ENCODE measurements around the gene SNED1.
"Not testable (repeated sequence)": the region's sequence is repeated elsewhere in the genome, so short reads cannot be mapped to it uniquely, and the experiment has no call there.

The SNED1 gene

DNA sequence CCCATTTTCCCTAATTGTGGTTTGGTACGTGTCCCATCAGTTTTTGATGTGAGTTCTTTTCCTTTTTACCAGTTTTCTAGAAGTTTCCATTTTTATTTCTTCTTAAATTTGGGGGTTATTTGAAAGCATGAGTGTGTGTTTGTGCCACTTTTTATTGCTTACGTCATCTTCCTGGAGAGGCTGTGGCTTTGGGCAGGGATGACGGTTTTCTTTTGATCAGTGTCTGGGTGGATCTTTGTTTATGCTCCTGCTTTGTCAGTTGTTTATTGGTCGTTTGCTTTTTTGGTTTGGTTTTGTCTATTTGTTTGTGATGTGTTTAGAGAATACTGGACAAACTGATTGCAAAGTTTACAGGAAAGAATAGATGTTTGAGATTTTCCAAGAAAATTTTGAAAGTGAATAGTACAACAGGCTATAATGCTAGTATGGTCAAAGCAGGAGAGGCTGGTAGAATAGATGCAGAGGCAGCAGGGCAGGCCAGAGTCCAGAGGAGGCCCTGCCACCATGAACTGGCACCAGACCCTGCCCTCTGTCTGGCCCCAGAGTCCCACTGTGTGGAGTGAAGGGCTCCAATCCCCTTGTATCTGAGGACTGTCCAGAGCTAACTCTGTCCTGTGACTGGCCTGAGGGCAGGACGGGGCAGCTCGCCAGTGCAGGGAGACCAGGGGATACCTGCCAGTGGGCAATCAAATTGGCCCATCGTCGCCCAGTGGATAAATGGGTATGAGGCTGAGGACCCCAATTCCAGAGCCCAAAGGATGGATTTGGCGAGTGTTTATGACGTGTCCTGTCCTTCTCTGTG lies 23.4 kb upstream of the SNED1 start:
- H3K79me2 ChIP-seq (ENCODE audit: control insufficient read depth, low read length): no peaks in the 10 kb centered on the region
- H3K27ac ChIP-seq (ENCODE audit: low read depth, low read length): no peak overlapping the region
- no peaks in the 10 kb centered on the region for H3K4me1 ChIP-seq (ENCODE audit: control insufficient read depth, low read length)
- TF ChIP-seq EZH2phosphoT487 (IDR thresholded peaks at IDR 0.05; ENCODE audit: borderline replicate concordance, low read length): no peak
- TF ChIP-seq, protein P1, sequence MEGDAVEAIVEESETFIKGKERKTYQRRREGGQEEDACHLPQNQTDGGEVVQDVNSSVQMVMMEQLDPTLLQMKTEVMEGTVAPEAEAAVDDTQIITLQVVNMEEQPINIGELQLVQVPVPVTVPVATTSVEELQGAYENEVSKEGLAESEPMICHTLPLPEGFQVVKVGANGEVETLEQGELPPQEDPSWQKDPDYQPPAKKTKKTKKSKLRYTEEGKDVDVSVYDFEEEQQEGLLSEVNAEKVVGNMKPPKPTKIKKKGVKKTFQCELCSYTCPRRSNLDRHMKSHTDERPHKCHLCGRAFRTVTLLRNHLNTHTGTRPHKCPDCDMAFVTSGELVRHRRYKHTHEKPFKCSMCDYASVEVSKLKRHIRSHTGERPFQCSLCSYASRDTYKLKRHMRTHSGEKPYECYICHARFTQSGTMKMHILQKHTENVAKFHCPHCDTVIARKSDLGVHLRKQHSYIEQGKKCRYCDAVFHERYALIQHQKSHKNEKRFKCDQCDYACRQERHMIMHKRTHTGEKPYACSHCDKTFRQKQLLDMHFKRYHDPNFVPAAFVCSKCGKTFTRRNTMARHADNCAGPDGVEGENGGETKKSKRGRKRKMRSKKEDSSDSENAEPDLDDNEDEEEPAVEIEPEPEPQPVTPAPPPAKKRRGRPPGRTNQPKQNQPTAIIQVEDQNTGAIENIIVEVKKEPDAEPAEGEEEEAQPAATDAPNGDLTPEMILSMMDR (IDR thresholded peaks at IDR 0.05; ENCODE audit: low read depth, low read length, poor library complexity, severe bottlenecking): no peak
- H3K9me2 ChIP-seq (replicated peaks; ENCODE audit: control insufficient read depth, low read length): no peaks in the 10 kb centered on the region
- no peak overlapping the region for H3K4me3 ChIP-seq (ENCODE audit: low read length)
- H3K36me3 ChIP-seq (ENCODE audit: control insufficient read depth, low read length): no peaks in the 10 kb centered on the region
- no peaks in the 10 kb centered on the region for H3K9me3 ChIP-seq (ENCODE audit: control insufficient read depth, insufficient read depth, low read length)
- H3K27me3 ChIP-seq (ENCODE audit: control insufficient read depth, low read length): no peaks in the 10 kb centered on the region; the same call in 1 of the 2 replicates
- H3K4me2 ChIP-seq (ENCODE audit: low read length): no peak overlapping the region
- H4K20me1 ChIP-seq (ENCODE audit: control insufficient read depth, insufficient read depth, low read depth, low read length): no peaks in the 10 kb centered on the region
- no peaks in the 10 kb centered on the region for H3F3A ChIP-seq (ENCODE audit: control insufficient read depth, insufficient read depth)

DNA sequence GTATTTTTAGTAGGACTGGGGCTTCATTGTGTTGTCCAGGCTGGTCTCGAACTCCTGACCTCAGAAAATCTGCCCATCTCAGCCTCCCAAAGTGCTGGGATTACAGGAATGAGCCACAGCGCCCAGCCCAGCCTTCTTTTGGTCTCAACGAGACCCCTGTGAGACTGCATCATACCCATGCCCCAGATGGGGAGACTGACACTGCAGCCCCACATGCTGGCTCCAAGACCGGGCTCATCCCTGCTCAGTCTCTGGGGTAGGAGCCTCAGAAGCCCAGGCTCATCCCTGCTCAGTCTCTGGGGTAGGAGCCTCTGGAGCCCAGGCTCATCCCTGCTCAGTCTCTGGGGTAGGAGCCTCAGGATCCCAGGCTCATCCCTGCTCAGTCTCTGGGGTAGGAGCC lies 22.5 kb upstream of the SNED1 start:
- H4K20me1 ChIP-seq (ENCODE audit: control insufficient read depth, insufficient read depth, low read depth, low read length); H3K9me3 ChIP-seq (ENCODE audit: control insufficient read depth, insufficient read depth, low read length); H3K27ac ChIP-seq (ENCODE audit: low read depth, low read length); H3K79me2 ChIP-seq (ENCODE audit: control insufficient read depth, low read length); H3K4me2 ChIP-seq (ENCODE audit: low read length); H3K27me3 ChIP-seq (ENCODE audit: control insufficient read depth, low read length); H3K4me1 ChIP-seq (ENCODE audit: control insufficient read depth, low read length); H3K36me3 ChIP-seq (ENCODE audit: control insufficient read depth, low read length); H3K9me2 ChIP-seq (replicated peaks; ENCODE audit: control insufficient read depth, low read length); H3K4me3 ChIP-seq (ENCODE audit: low read length); H3F3A ChIP-seq (ENCODE audit: control insufficient read depth, insufficient read depth): not testable (repeated sequence)

DNA sequence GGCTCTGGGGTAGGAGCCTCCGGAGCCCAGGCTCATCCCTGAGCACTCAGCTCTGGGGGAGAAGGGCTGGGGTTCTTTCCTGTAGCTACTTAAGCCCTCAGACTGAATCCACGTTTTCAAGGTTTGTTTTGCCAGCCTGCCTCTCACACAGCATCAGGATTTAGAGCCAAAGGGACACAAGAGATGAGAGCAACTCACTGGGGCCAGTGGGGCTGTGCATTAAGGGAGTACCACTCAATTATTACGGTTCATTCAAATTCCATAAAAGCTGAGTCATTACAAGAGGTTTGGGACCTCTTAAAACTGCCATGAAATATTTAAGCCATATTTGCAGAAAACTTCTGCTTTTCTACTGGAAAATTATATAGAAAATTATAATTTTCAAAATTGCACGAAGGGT lies 17.1 kb upstream of the SNED1 start:
- Histone ChIP-seq H3K9me3 (ENCODE audit: control insufficient read depth, insufficient read depth, low read length) (no peaks in the 10 kb centered on the region), H3F3A (ENCODE audit: control insufficient read depth, insufficient read depth) (no peaks in the 10 kb centered on the region), H3K36me3 (ENCODE audit: control insufficient read depth, low read length) (no peaks in the 10 kb centered on the region), H3K27ac (ENCODE audit: low read depth, low read length) (no peak overlapping the region), H3K79me2 (ENCODE audit: control insufficient read depth, low read length) (no peaks in the 10 kb centered on the region), H3K4me1 (ENCODE audit: control insufficient read depth, low read length) (no peaks in the 10 kb centered on the region), H3K4me2 (ENCODE audit: low read length) (no peak overlapping the region), H4K20me1 (ENCODE audit: control insufficient read depth, insufficient read depth, low read depth, low read length) (no peaks in the 10 kb centered on the region), H3K9me2 (replicated peaks; ENCODE audit: control insufficient read depth, low read length) (no peaks in the 10 kb centered on the region), H3K4me3 (ENCODE audit: low read length) (no peak overlapping the region), H3K27me3 (ENCODE audit: control insufficient read depth, low read length) (peaks cover 8% of the 10 kb centered on the region)
- TF ChIP-seq, protein P1 (IDR thresholded peaks at IDR 0.05; ENCODE audit: low read depth, low read length, poor library complexity, severe bottlenecking): no peak
- TF ChIP-seq EZH2phosphoT487 (IDR thresholded peaks at IDR 0.05; ENCODE audit: borderline replicate concordance, low read length): no peak

DNA sequence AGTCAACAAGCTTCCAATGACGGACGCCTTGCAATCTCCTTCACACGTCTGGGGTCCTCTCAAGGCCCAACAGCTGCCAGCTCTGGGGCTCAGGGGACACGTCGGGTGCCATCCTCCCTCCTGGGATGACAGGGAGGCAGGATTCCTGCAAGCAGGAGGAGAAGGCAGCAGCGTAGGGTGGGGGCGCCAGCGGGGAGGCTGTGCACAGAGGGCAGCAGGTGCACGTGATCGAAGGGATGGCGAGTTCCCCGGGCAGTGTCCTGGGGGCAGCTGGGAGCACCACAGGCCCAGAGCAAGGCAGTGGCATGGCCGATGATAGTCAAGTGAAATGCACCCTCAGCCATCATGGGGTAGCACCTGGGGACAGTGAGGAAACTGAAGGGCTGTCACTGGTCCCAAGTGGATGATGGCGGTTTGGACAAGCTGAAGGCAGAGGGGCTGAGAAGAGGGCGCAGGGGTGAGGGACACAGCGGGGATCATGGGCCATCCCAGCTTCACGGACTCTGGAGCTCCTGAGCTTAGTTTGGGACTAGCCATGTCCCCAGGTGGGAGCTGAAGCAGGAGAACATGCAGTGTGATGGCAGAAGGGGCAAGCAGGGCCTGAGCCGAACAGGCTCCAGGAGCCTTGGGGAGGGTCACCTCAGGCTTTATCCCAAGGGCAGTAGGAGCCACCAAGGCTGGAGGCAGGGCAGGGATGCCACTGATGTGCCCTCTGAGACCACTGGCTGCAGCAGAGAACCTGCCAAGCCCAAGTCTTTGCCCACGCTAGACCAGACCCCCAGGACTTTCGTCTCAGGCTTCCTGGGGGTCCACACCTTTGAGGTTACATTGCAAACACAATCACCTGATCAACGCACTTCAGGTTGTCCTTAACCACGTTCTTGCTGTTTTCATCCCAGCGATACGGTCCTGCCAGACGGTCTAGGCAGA lies 16.3 kb upstream of the SNED1 start:
- H3K4me3 ChIP-seq (ENCODE audit: low read length): no peak overlapping the region
- H3K27me3 ChIP-seq (ENCODE audit: control insufficient read depth, low read length): peaks cover 8% of the 10 kb centered on the region
- no peak overlapping the region for H3K4me2 ChIP-seq (ENCODE audit: low read length)

More for the DNA sequence above, 16.3 kb upstream of the SNED1 start:
- TF ChIP-seq EZH2phosphoT487 (IDR thresholded peaks at IDR 0.05; ENCODE audit: borderline replicate concordance, low read length): no peak
- TF ChIP-seq, protein P1 (IDR thresholded peaks at IDR 0.05; ENCODE audit: low read depth, low read length, poor library complexity, severe bottlenecking): no peak
- Histone ChIP-seq H4K20me1 (ENCODE audit: control insufficient read depth, insufficient read depth, low read depth, low read length) (no peaks in the 10 kb centered on the region), H3K4me1 (ENCODE audit: control insufficient read depth, low read length) (peaks cover 5% of the 10 kb centered on the region), H3K9me2 (replicated peaks; ENCODE audit: control insufficient read depth, low read length) (no peaks in the 10 kb centered on the region), H3F3A (ENCODE audit: control insufficient read depth, insufficient read depth) (no peaks in the 10 kb centered on the region), H3K9me3 (ENCODE audit: control insufficient read depth, insufficient read depth, low read length) (no peaks in the 10 kb centered on the region), H3K79me2 (ENCODE audit: control insufficient read depth, low read length) (no peaks in the 10 kb centered on the region), H3K27ac (ENCODE audit: low read depth, low read length) (no peak overlapping the region), H3K36me3 (ENCODE audit: control insufficient read depth, low read length) (no peaks in the 10 kb centered on the region)

Measured in DOHH2 (cell line).